Lower lobe of right lung (tissue), 2 donors: ENCODE data around the gene NDOR1. TPM values are rescaled to one million over a fixed set of nuclear protein-coding genes. Genes with fewer than 3 reads are reported as not detected.

Source experiments
- ATAC-seq, 2 donors: fragments of 200-7000 bp; cut with Tn5 transposase; one replicate each; pipeline ENCODE4 v1.9.1; 2020 to 2022; ENCODE audit warnings: mild to moderate bottlenecking in 2 of 2, moderate library complexity in 2 of 2
- DNase-seq: peaks from one replicate; pipeline ENCODE4 v3.0.0-alpha.2; 2020
- H3K27ac ChIP-seq: fragments of 200-600 bp; one replicate; pipeline ENCODE4 v1.8.0; 2022
- H3K27me3 ChIP-seq: fragments of 200-600 bp; one replicate; pipeline ENCODE4 v1.8.0; 2022; ENCODE audit warnings: low read depth
- H3K36me3 ChIP-seq: fragments of 200-600 bp; one replicate; pipeline ENCODE4 v1.8.0; 2022; ENCODE audit warnings: mild to moderate bottlenecking
- H3K4me1 ChIP-seq: fragments of 200-600 bp; one replicate; pipeline ENCODE4 v1.8.0; 2022
- H3K4me3 ChIP-seq: fragments of 200-600 bp; one replicate; pipeline ENCODE4 v1.8.0; 2022; ENCODE audit warnings: mild to moderate bottlenecking
- H3K9me3 ChIP-seq: fragments of 200-600 bp; one replicate; pipeline ENCODE4 v1.8.0; 2022
- intact Hi-C: fragments of 100-400 bp; cut with DNase I; formaldehyde crosslinking; loops from one replicate; pipeline ENCODE4 v1.11.0; 2022
- total RNA-seq: library from RNA; stranded (reverse); fragmentation: NEBNext Ultra II Directional; extraction: Animal tissue kit (Norgen Biotek cat#: 25700); gene quantifications from one replicate; pipeline ENCODE4 v1.2.1, GENCODE V29; 2021
- TF ChIP-seq, protein P1 (sequence below): fragments of 200-600 bp; IDR thresholded peaks from one replicate; pipeline ENCODE4 v1.8.0; 2022; ENCODE audit warnings: antibody characterized with exemption, mild to moderate bottlenecking
- donor health status: DM: no; HTN: yes; CAD: no; lungs with severe emphysema.

NDOR1 gene
- total RNA-seq, 1 donor from 2014 or later: 15.6 TPM

DNA sequence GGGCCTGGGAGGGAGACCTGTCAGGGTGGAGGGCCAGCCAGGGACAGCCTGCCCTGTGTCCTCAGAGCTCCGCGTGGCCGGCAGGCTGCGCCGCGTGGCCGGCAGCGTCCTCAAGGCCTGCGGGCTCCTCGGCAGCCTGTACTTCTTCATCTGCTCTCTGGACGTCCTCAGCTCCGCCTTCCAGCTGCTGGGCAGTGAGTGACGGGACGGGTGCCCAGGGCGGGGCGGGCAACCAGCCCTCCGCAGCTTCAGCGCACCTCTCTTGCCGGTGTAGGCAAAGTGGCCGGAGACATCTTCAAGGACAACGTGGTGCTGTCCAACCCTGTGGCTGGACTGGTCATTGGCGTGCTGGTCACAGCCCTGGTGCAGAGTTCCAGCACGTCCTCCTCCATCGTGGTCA, 27.0 kb downstream of the NDOR1 start:
- TF ChIP-seq, protein P1, sequence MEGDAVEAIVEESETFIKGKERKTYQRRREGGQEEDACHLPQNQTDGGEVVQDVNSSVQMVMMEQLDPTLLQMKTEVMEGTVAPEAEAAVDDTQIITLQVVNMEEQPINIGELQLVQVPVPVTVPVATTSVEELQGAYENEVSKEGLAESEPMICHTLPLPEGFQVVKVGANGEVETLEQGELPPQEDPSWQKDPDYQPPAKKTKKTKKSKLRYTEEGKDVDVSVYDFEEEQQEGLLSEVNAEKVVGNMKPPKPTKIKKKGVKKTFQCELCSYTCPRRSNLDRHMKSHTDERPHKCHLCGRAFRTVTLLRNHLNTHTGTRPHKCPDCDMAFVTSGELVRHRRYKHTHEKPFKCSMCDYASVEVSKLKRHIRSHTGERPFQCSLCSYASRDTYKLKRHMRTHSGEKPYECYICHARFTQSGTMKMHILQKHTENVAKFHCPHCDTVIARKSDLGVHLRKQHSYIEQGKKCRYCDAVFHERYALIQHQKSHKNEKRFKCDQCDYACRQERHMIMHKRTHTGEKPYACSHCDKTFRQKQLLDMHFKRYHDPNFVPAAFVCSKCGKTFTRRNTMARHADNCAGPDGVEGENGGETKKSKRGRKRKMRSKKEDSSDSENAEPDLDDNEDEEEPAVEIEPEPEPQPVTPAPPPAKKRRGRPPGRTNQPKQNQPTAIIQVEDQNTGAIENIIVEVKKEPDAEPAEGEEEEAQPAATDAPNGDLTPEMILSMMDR: no peak
- DNase-seq (no peak), ATAC-seq (no peak)
- Histone ChIP-seq H3K4me1 (peaks cover 12% of the 10 kb centered on the region), H3K36me3 (no peaks in the 10 kb centered on the region), H3K4me3 (no peak overlapping the region), H3K27me3 (peaks cover 60% of the 10 kb centered on the region), H3K9me3 (no peaks in the 10 kb centered on the region), H3K27ac (no peak overlapping the region)
- intact Hi-C loops: no loop called here

DNA sequence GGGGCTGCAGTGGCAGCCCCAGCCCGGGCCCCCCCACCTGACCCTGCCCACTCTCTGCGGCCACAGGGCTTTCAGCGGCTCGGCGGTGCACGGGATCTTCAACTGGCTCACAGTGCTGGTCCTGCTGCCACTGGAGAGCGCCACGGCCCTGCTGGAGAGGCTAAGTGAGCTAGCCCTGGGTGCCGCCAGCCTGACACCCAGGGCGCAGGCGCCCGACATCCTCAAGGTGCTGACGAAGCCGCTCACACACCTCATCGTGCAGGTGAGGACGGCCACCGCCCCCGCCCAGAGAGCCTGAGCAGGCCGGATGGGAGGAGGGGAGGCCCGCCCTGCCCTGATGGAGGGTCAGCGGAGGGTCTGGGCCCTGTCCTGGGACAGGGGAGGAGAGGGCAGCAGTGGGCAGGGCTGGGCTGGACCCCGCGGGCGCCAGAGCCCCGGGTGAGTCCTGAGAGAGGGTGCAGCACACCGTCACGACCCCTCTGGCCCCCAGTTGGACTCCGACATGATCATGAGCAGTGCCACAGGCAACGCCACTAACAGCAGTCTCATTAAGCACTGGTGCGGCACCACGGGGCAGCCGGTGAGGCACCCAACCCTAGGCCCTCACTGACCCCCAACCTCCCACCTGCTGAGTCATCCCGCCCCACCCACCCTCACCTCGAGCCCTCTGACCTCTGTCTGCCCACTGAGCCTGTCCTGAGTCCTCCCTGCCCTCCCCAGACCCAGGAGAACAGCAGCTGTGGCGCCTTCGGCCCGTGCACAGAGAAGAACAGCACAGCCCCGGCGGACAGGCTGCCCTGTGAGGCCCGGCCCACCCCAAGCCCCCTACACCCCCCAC, 27.9 kb downstream of the NDOR1 start:
- no peak overlapping the region for H3K4me3 ChIP-seq
- TF ChIP-seq, protein P1: no peak
- H3K9me3 ChIP-seq: no peaks in the 10 kb centered on the region
- intact Hi-C loops: no loop called here
- peaks cover 60% of the 10 kb centered on the region for H3K27me3 ChIP-seq
- DNase-seq (no peak), ATAC-seq (no peak)
- H3K4me1 ChIP-seq: peaks cover 18% of the 10 kb centered on the region
- H3K27ac ChIP-seq: no peak overlapping the region
- no peaks in the 10 kb centered on the region for H3K36me3 ChIP-seq

DNA sequence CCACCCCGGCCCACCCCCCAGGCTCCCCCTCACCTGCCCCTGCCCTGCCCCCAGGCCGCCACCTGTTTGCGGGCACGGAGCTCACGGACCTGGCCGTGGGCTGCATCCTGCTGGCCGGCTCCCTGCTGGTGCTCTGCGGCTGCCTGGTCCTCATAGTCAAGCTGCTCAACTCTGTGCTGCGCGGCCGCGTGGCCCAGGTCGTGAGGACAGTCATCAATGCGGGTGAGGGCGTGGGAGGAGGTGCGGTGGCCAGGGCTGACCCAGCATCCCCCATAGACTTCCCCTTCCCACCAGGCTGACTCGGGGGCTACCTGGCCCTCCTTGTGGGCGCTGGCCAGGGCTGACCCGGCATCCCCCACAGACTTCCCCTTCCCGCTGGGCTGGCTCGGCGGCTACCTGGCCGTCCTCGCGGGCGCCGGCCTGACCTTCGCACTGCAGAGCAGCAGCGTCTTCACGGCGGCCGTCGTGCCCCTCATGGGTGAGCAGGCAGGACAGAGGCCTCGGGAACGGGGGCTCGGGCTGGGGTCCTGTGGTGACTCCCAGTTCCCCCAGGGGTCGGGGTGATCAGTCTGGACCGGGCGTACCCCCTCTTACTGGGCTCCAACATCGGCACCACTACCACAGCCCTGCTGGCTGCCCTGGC, 28.7 kb downstream of the NDOR1 start:
- TF ChIP-seq, protein P1: no peak
- intact Hi-C loops: no loop called here
- DNase-seq (no peak), ATAC-seq (no peak)
- H3K4me3 ChIP-seq: no peak overlapping the region
- H3K36me3 ChIP-seq: no peaks in the 10 kb centered on the region
- no peak overlapping the region for H3K27ac ChIP-seq
- peaks cover 27% of the 10 kb centered on the region for H3K4me1 ChIP-seq
- H3K27me3 ChIP-seq: peaks cover 53% of the 10 kb centered on the region
- no peaks in the 10 kb centered on the region for H3K9me3 ChIP-seq

DNA sequence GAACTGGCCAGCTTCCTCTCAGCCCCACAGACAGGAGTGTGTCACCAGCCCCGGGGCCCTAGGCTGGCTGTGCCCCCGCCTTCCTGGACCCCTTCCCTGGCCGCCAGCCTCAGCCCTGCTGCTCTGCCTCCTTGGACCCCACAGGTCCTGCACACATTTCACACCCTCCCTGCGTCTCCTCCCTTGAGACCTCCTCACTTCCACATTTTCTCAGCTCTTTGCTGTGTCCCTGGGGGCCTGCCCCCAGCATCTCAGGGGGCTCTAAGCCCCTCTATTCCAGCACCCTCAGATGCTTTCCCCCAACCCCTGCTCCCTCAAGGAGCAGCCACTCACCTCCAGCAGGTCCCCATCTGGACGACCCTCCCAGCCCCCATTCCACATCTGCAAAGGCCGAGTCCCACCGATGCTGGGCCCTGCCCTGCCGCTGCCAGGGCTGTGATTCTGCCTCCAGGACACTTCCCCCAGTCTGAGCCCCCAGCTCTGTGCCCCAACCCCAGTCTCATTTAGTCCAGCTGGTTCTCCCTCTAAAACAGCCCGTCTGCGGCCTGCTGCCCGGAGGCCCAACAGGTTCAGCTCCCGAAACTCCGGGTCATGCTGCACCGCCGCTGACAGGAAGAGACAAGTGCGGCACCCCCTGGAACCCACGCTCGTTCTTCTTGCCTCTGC, 29.4 kb downstream of the NDOR1 start:
- peaks cover 46% of the 10 kb centered on the region for H3K27me3 ChIP-seq
- TF ChIP-seq, protein P1: no peak
- peaks cover 34% of the 10 kb centered on the region for H3K4me1 ChIP-seq
- DNase-seq (no peak), ATAC-seq (no peak)
- no peaks in the 10 kb centered on the region for H3K36me3 ChIP-seq
- intact Hi-C loops: no loop called here
- H3K27ac ChIP-seq: no peak overlapping the region
- H3K9me3 ChIP-seq: no peaks in the 10 kb centered on the region
- H3K4me3 ChIP-seq: no peak overlapping the region

DNA sequence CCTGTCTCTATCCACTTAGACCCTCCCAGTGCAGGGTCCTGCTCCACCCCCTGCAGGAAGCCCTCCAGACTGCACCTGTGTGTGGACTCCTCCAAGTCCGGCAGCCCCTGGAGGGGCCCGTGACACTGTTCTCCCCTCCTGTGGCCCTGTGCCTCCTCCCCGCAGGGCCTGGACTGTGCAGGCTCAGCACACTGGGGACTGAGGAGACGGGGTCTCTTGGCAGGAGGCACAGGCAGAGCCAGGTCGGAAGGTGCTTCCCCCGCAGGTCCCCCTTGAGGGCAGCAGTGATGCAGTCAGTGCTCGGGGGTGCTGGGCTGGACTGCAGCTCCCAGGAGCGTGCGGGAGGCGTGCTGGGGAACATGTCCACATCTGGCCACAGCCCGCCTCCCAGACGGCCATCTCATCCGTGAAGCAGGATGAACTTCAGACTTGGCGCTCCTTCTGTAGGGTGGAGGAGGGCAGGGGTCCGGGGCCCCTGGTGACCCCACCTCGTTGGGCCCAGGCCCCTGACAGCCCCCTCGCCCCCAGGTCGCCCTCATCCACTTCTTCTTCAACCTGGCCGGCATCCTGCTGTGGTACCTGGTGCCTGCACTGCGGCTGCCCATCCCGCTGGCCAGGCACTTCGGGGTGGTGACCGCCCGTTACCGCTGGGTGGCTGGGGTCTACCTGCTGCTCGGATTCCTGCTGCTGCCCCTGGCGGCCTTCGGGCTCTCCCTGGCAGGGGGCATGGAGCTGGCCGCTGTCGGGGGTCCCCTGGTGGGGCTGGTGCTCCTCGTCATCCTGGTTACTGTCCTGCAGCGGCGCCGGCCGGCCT, 30.1 kb downstream of the NDOR1 start:
- DNase-seq (no peak), ATAC-seq (no peak)
- intact Hi-C loops: no loop called here
- peaks cover 39% of the 10 kb centered on the region for H3K27me3 ChIP-seq
- peak overlapping the region; percentile 8 for H3K4me3 ChIP-seq
- TF ChIP-seq, protein P1: no peak
- no peak overlapping the region for H3K27ac ChIP-seq
- H3K4me1 ChIP-seq: peaks cover 37% of the 10 kb centered on the region
- no peaks in the 10 kb centered on the region for H3K36me3 ChIP-seq
- no peaks in the 10 kb centered on the region for H3K9me3 ChIP-seq
